Dermis lymphatic vessel endothelial cell (primary cell): Measurements from ENCODE around the gene HEPACAM. TPM values are rescaled to one million over a fixed set of nuclear protein-coding genes. Genes with fewer than 3 reads are reported as not detected.

Experiments used
- total RNA-seq: library from RNA; depleted of rRNA; stranded (reverse); fragments of >200 nt; gene quantifications from 2 replicates; pipeline ENCODE4 v1.2.1, GENCODE V29; 2014

Gene HEPACAM
- under 0.01 TPM in 2 replicates for total RNA-seq

DNA sequence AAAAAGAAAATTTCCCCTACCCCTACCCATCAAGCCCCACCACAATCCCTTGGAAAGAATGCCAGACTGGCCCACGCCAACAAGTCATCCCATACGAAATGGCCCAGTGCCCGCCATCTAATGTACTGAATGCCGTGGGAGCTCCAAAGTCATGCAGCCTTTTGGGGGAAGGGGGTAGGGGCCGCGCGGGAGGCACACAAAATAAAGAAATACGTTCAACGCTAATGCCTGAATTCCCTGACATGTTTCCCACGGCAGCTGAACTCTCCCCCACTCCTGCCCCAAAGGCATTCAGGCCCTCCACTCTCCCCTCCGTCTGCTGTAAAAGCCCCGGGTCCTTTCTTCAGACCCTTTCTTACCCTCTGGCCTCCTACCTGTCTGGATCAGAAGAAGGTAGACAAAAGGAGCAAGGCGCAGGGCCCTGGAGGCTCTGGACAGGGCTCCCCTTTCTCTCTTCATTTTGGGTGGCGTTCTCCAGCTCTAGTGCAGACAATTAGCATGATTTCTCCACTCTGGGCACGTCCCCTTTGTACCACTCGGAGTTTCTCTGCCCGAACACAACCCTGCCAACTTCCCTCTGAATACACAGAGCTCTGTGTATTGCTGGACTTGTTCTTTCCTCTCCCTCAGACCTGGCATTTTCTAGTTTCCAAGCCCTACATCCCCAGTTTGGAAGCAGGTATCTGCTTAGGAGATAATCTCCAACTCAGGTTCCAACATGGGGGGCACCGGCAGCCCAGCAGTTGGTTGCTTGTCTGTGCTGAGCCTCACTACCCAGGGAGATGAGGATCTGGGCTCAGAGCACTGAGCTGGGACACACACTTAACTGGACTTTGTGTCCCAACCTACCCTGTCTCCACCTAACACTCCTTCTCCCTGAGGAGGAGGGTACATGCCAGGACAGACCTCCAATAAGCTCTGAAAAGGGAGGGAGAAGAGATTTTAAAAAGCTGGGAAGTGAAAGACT is at the start of gene HEPACAM:
HEPACAM (minus strand) TSS at position 500 of the 967 bp plus-strand sequence; CDS start at position 459, 41 bp downstream.

DNA sequence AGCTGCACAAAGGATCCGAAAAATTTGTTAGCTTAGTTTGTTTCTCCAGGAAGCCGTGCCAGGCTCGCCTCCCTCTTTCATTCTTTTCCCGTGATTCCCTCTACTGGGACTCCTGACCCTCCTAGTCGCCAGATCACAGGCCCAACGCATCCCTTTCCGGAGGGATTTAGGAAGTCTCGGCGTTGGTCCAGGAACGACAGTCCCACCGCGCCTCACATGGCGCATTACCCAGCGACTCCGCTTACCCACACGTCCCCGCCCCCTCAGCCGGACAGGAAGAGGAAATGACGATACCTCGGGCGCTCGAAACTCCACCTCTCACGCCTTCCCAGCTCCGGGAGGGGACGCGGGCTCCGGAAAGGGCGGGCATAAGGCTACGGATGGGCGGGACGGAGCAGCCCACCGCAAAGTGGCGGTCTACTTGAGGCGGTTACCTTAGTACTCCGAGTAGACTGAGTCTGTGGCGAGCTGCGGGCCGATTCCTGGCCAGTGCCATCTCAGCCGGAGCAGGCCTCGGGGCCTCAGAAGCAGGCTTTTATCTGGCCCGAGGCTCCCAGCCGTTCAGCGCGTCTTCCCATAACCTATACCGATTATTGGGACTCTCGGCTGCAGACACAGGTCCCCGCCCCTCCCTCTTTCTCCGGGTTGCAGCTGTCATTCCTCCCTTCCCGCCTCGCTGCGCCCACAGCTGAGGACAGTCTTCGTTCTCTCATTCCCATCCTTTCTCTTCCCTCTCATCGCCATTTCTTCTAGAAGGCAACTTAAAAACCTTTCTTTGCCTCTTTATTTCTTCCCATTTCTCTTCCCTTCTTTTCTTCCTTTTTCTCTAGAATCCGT is 18.1 kb upstream of the HEPACAM start, which contains the start of gene CCDC15:
CCDC15 (plus strand) TSS at position 450 of the 837 bp plus-strand sequence. CDS start 531 bp downstream, outside the sequence.

DNA sequence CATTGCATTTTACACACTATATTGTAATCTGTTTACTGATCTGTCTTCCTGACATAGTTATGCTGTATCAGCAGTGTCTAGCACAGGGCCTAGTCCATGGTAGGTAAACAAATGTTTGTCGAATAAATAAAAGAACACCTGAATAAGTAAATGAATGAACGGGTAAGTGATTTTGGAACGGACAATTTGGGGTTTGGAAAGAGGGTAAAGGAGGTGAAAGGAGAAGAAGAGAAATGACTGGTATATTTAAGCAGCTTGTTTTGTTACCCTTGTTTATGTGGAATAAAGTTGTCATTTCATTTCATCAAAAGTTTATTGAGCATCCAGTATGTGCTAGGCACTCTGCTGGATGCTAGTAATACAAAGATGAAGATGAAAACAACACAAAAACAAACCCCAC is 16.9 kb downstream of the HEPACAM start, which contains the start of gene HEPN1:
HEPN1 (plus strand) TSS at position 301 of the 400 bp plus-strand sequence.

DNA sequence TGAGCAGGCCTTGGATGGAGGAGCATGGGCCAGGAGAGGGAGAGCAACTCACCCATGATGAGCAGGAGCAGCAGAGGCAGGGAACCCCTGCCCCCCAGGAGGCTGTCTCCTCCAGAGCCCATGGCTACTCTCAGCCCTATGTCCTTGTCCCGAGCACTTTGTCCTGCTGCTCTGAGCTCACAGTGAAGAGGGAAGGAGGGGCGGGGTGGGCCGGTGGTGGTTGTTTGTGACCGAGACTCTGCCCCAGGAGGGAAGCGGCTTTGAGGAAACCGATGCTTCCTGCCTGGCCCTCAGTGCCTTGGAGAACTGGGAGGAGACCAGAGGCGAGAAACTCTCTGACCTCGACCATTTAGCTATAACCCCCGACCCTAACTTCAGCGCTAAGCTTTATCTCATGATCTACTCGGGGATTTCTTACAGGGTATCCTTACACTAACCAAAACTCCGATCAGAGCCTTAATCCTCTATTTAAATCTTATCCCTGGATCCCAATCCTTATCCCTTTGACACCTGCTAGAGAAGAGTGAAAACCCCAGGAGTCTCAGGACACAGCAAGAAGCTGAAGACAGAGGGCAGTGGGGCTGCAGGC is 38.1 kb downstream of the HEPACAM start, which contains the start of gene ROBO4:
ROBO4 (minus strand) TSS at position 192 of the 589 bp plus-strand sequence; CDS start at position 122, 70 bp downstream.

Other genes starting within 250 kb of the HEPACAM start
- 0.11 and 0.17 TPM in 2 replicates for gene NRGN, start 196.1 kb downstream of the HEPACAM start, total RNA-seq
- under 0.01 and 0.09 TPM in 2 replicates for gene VSIG2, start 183.8 kb downstream of the HEPACAM start, total RNA-seq
- 9.3 and 15.8 TPM in 2 replicates for gene ESAM, start 173.8 kb downstream of the HEPACAM start, total RNA-seq
- 6.0 and 8.9 TPM in 2 replicates for gene MSANTD2, start 135.6 kb downstream of the HEPACAM start, total RNA-seq
- gene ROBO3, start 70.6 kb downstream of the HEPACAM start, total RNA-seq, result 13.1 and 15.0 TPM in 2 replicates
- 181 and 296 TPM in 2 replicates for gene ROBO4, start 38.2 kb downstream of the HEPACAM start, total RNA-seq
- not detected in 2 replicates for gene HEPN1, start 16.8 kb downstream of the HEPACAM start, total RNA-seq
- gene CCDC15, start 18.2 kb upstream of the HEPACAM start, total RNA-seq, result 0.76 and 1.5 TPM in 2 replicates
- gene SLC37A2, start 127.3 kb upstream of the HEPACAM start, total RNA-seq, result 0.87 and 0.95 TPM in 2 replicates
- gene TMEM218, start 175.6 kb upstream of the HEPACAM start, total RNA-seq, result 21.6 and 21.8 TPM in 2 replicates
- gene PKNOX2, start 228.7 kb upstream of the HEPACAM start, total RNA-seq, result not detected in 2 replicates